GM23248 (cell line): Measurements from ENCODE around the gene GOLT1B.

Experiments used
- EZH2 ChIP-seq: fragments of 200-600 bp; sonication (generic); IDR thresholded peaks from 2 replicates; pipeline ENCODE4 v1.6.1; 2018; ENCODE audit warnings: antibody characterized with exemption, mild to moderate bottlenecking; ENCODE audit not compliant: insufficient read depth, poor library complexity, severe bottlenecking
- EZH2phosphoT487 ChIP-seq: fragments of 200-600 bp; sonication (generic); IDR thresholded peaks from 2 replicates; pipeline ENCODE4 v1.6.1; 2018; ENCODE audit warnings: antibody characterized with exemption, moderate library complexity, mild to moderate bottlenecking, low read depth; ENCODE audit not compliant: insufficient read depth

GRCh38 chr12:21551841-21552465, 50.4 kb downstream of the GOLT1B start:
- TF ChIP-seq EZH2 = no peak
- TF ChIP-seq EZH2phosphoT487 = no peak
